Omental fat pad (tissue), 4 donors: Measurements from ENCODE around the gene SFMBT2. TPM values are rescaled to one million over a fixed set of nuclear protein-coding genes. Genes with fewer than 3 reads are reported as not detected.

Experiments
- ATAC-seq: fragments of 150-250 bp; one replicate; pipeline ENCODE4 v1.9.1; 2016; ENCODE audit warnings: mild to moderate bottlenecking, moderate library complexity; ENCODE audit not compliant: low FRiP score
- DNase-seq: peaks from one replicate; pipeline ENCODE4 v3.0.0-alpha.2; 2019; ENCODE audit warnings: low spot score
- CTCF ChIP-seq, 3 donors: fragments of 450-650 bp; IDR thresholded peaks; one replicate each; pipeline ENCODE4 v1.5.1; 2016 to 2017; ENCODE audit warnings: antibody characterized with exemption in 3 of 3, mild to moderate bottlenecking in 3 of 3, moderate library complexity in 2 of 3
- total RNA-seq, 4 donors: library from RNA; depleted of rRNA; stranded (reverse); fragments of >200 nt; gene quantifications; one replicate each; pipeline ENCODE4 v1.1.0, GENCODE V29; 2016

The SFMBT2 gene
- total RNA-seq, 4 donors from 2014 or later: 6.2 to 12.0 (median 9.4) TPM

GRCh38 chr10:7425691-7426090 lies 14.9 kb upstream of the SFMBT2 start:
- DNase-seq (no peak), ATAC-seq (no peak)

GRCh38 chr10:7424919-7425318 lies 14.1 kb upstream of the SFMBT2 start:
- ATAC-seq (no peak), DNase-seq (no peak)
- TF ChIP-seq CTCF (IDR thresholded peaks at IDR 0.05): no peak

More at GRCh38 chr10:7425691-7426090, 14.9 kb upstream of the SFMBT2 start:
- no peak for TF ChIP-seq CTCF (IDR thresholded peaks at IDR 0.05)

GRCh38 chr10:7424315-7424714 lies 13.5 kb upstream of the SFMBT2 start:
- DNase-seq (no peak), ATAC-seq (no peak)
- no peak for TF ChIP-seq CTCF (IDR thresholded peaks at IDR 0.05)

- ATAC-seq: no peak
- DNase-seq: no peak
- no peak for TF ChIP-seq CTCF (IDR thresholded peaks at IDR 0.05)
Measured at GRCh38 chr10:7423521-7423920, 12.7 kb upstream of the SFMBT2 start.

GRCh38 chr10:7421526-7421925 lies 10.7 kb upstream of the SFMBT2 start:
- ATAC-seq (no peak), DNase-seq (no peak)
- no peak for TF ChIP-seq CTCF (IDR thresholded peaks at IDR 0.05)

GRCh38 chr10:7419998-7420397 lies 9.2 kb upstream of the SFMBT2 start:
- DNase-seq: no peak
- TF ChIP-seq CTCF (IDR thresholded peaks at IDR 0.05): no peak
- no peak for ATAC-seq

GRCh38 chr10:7417807-7418206 lies 7.0 kb upstream of the SFMBT2 start:
- TF ChIP-seq CTCF (IDR thresholded peaks at IDR 0.05): no peak
- ATAC-seq (no peak), DNase-seq (no peak)
